OCI-LY3 (cell line): ENCODE measurements around the gene CEBPG.

Source experiments
- H2AFZ ChIP-seq: fragments of 200-600, 300-600 bp; shearing (Covaris generic); 2 replicates; pipeline ENCODE4 v1.6.0; 2014; ENCODE audit warnings: antibody characterized with exemption, low read depth, low read length
- H3K27ac ChIP-seq: fragments of 200-600, 300-600 bp; sonication (generic); 2 replicates; pipeline ENCODE4 v1.5.1; 2014; ENCODE audit warnings: mild to moderate bottlenecking, low read length, moderate library complexity, mixed read lengths
- H3K27me3 ChIP-seq: fragments of 200-600, 300-600 bp; sonication (generic); 2 replicates; pipeline ENCODE4 v1.6.1; 2014; ENCODE audit warnings: low read depth, low read length, mixed read lengths
- H3K36me3 ChIP-seq: fragments of 200-600, 300-600 bp; sonication (generic); replicated peaks from 2 replicates; pipeline ENCODE3; 2014; ENCODE audit warnings: low read depth, low read length, mixed read lengths
- H3K4me1 ChIP-seq: fragments of 300-600, 200-600 bp; sonication (generic); 2 replicates; pipeline ENCODE4 v1.6.1; 2014; ENCODE audit warnings: low read length, mixed read lengths
- H3K4me2 ChIP-seq: fragments of 200-600, 300-600 bp; sonication (generic); 2 replicates; pipeline ENCODE4 v1.6.1; 2014; ENCODE audit warnings: low read length, mixed read lengths
- H3K4me3 ChIP-seq: fragments of 300-600, 200-600 bp; sonication (generic); 2 replicates; pipeline ENCODE4 v1.5.1; 2014; ENCODE audit warnings: antibody characterized with exemption, mild to moderate bottlenecking, low read length, moderate library complexity
- H3K79me2 ChIP-seq: fragments of 300-600, 200-600 bp; shearing (Covaris generic); 2 replicates; pipeline ENCODE4 v1.6.1; 2014; ENCODE audit warnings: mild to moderate bottlenecking, low read length, mixed read lengths
- H3K9ac ChIP-seq: fragments of 300-600, 200-600 bp; shearing (Covaris generic); 2 replicates; pipeline ENCODE4 v1.6.0; 2014; ENCODE audit warnings: mild to moderate bottlenecking, low read length, moderate library complexity
- H3K9me3 ChIP-seq: fragments of 200-600, 300-600 bp; shearing (Covaris generic); 2 replicates; pipeline ENCODE4 v1.6.1; 2014; ENCODE audit warnings: low read length, mixed read lengths; ENCODE audit not compliant: insufficient read depth
- H4K20me1 ChIP-seq: fragments of 200-600, 300-600 bp; sonication (generic); 2 replicates; pipeline ENCODE4 v1.6.1; 2016; ENCODE audit warnings: low read length, mixed read lengths; ENCODE audit not compliant: insufficient read depth
- CTCF ChIP-seq: fragments of 200-600, 300-600 bp; sonication (generic); IDR thresholded peaks from 2 replicates; pipeline ENCODE4 v1.5.1; 2014; ENCODE audit warnings: antibody characterized with exemption, low read length, low read depth
- EZH2phosphoT487 ChIP-seq: fragments of 200-600 bp; shearing (Covaris generic); IDR thresholded peaks from 2 replicates; pipeline ENCODE4 v1.6.1; 2018; ENCODE audit warnings: antibody characterized with exemption, mixed run types, low read depth

The CEBPG gene

GRCh38 chr19:33393286-33394005 is 19.9 kb downstream of the CEBPG start:
- TF ChIP-seq CTCF (no peak), EZH2phosphoT487 (no peak)
- Histone ChIP-seq H3K27ac (no peak overlapping the region), H4K20me1 (peaks cover 6% of the 10 kb centered on the region), H3K9me3 (no peaks in the 10 kb centered on the region), H3K4me3 (no peak overlapping the region), H3K27me3 (no peaks in the 10 kb centered on the region), H3K79me2 (no peaks in the 10 kb centered on the region), H3K36me3 (no peaks in the 10 kb centered on the region), H3K4me2 (no peak overlapping the region), H3K9ac (no peak overlapping the region), H2AFZ (no peak overlapping the region), H3K4me1 (no peaks in the 10 kb centered on the region)

- H3K4me3 ChIP-seq = no peak overlapping the region
- H3K27me3 ChIP-seq = no peaks in the 10 kb centered on the region
- H4K20me1 ChIP-seq = peaks cover 6% of the 10 kb centered on the region
- no peaks in the 10 kb centered on the region for H3K79me2 ChIP-seq
- H3K9me3 ChIP-seq = no peaks in the 10 kb centered on the region
- no peak overlapping the region for H2AFZ ChIP-seq
- no peak overlapping the region for H3K27ac ChIP-seq
- no peaks in the 10 kb centered on the region for H3K4me1 ChIP-seq
- no peaks in the 10 kb centered on the region for H3K36me3 ChIP-seq
- no peak overlapping the region for H3K9ac ChIP-seq
- H3K4me2 ChIP-seq = no peak overlapping the region
- no peak for TF ChIP-seq CTCF
- no peak for TF ChIP-seq EZH2phosphoT487
These were observed 20.7 kb downstream of the CEBPG start for GRCh38 chr19:33394006-33394722.

GRCh38 chr19:33394723-33395560 is 21.4 kb downstream of the CEBPG start:
- Histone ChIP-seq H3K9ac (no peak overlapping the region), H3K79me2 (no peaks in the 10 kb centered on the region), H2AFZ (no peak overlapping the region), H3K27ac (no peak overlapping the region), H3K9me3 (no peaks in the 10 kb centered on the region), H3K27me3 (no peaks in the 10 kb centered on the region), H3K4me3 (no peak overlapping the region), H4K20me1 (peaks cover 6% of the 10 kb centered on the region), H3K4me2 (no peak overlapping the region), H3K4me1 (no peaks in the 10 kb centered on the region), H3K36me3 (no peaks in the 10 kb centered on the region)
- no peak for TF ChIP-seq CTCF
- no peak for TF ChIP-seq EZH2phosphoT487
